ENCODE results near the gene C17orf107. TPM values are rescaled to one million over a fixed set of nuclear protein-coding genes. Genes with fewer than 3 reads are reported as not detected.

C17orf107 gene
- polyA plus RNA-seq, 1 donor (not counting 4 experiments of a cell fraction or from before 2014, with no cell fraction given): 0.33 TPM

DNA sequence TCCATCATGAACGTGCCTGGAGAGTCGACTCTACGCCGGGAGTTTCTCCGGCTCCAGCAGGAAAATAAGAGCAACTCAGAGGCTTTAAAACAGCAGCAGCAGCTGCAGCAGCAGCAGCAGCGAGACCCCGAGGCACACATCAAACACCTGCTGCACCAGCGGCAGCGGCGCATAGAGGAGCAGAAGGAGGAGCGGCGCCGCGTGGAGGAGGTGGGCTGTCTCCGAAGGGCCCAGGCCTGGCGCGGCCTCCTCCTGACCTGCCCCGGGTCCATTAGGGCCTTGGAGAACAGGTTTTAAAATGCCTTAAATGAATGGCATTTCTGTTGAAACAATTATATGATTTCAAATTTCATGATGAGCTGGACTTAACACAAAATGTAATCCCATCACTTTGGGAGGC lies 11.8 kb upstream of the C17orf107 start:
- no peak for DNase-seq (ENCODE audit: low read depth, low spot score)
- FAIRE-seq: no peak
- H3K9ac ChIP-seq (ENCODE audit: control insufficient read depth, extremely low read depth, insufficient read depth, low read length): no peak overlapping the region
- no peaks in the 10 kb centered on the region for H3K4me1 ChIP-seq (ENCODE audit: control insufficient read depth, extremely low read depth, insufficient read depth, low read length)
- no peaks in the 10 kb centered on the region for H3K9me1 ChIP-seq (ENCODE audit: control insufficient read depth, extremely low read depth, insufficient read depth, low read length)
- H2AFZ ChIP-seq (ENCODE audit: control insufficient read depth, low read length): no peak overlapping the region
- H3K79me2 ChIP-seq (ENCODE audit: control insufficient read depth, insufficient read depth, low read length): peaks cover 17% of the 10 kb centered on the region
- H3K27me3 ChIP-seq (ENCODE audit: control insufficient read depth, extremely low read depth, insufficient read depth, low read length): no peaks in the 10 kb centered on the region
- no peaks in the 10 kb centered on the region for H3K9me3 ChIP-seq (ENCODE audit: control insufficient read depth, low read depth, low read length)
- H4K20me1 ChIP-seq (ENCODE audit: control insufficient read depth, extremely low read depth, insufficient read depth, low read length): no peaks in the 10 kb centered on the region
- H3K4me2 ChIP-seq (ENCODE audit: control insufficient read depth, extremely low read depth, insufficient read depth, low read depth, low read length): no peak overlapping the region
- peaks cover 59 to 60% of the 10 kb centered on the region in 2 experiments for H3K36me3 ChIP-seq (ENCODE audit: control insufficient read depth in 2 of 2, extremely low read depth in 1 of 2, insufficient read depth in 2 of 2, low read length in 2 of 2)
- dilution Hi-C loops (cut with MboI; ENCODE audit: extremely low pct_ligation_motif_present, low sequenced_read_pairs): no loop called here
- no peak for TF ChIP-seq EZH2 (IDR thresholded peaks at IDR 0.05; ENCODE audit: low read length)
- TF ChIP-seq, protein P1, sequence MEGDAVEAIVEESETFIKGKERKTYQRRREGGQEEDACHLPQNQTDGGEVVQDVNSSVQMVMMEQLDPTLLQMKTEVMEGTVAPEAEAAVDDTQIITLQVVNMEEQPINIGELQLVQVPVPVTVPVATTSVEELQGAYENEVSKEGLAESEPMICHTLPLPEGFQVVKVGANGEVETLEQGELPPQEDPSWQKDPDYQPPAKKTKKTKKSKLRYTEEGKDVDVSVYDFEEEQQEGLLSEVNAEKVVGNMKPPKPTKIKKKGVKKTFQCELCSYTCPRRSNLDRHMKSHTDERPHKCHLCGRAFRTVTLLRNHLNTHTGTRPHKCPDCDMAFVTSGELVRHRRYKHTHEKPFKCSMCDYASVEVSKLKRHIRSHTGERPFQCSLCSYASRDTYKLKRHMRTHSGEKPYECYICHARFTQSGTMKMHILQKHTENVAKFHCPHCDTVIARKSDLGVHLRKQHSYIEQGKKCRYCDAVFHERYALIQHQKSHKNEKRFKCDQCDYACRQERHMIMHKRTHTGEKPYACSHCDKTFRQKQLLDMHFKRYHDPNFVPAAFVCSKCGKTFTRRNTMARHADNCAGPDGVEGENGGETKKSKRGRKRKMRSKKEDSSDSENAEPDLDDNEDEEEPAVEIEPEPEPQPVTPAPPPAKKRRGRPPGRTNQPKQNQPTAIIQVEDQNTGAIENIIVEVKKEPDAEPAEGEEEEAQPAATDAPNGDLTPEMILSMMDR (optimal IDR thresholded peaks at IDR 0.05 in 1 of 3, IDR thresholded peaks at IDR 0.05 in 1 of 3, conservative IDR thresholded peaks at IDR 0.05 in 1 of 3; ENCODE audit: extremely low read depth in 1 of 3, insufficient read depth in 2 of 3, low read length in 3 of 3): no peak
- H3K4me3 ChIP-seq (ENCODE audit: control insufficient read depth in 2 of 3, extremely low read depth in 1 of 3, insufficient read depth in 2 of 3, low read depth in 1 of 3, low read length in 3 of 3): no peak overlapping the region
- no peak overlapping the region for H3K27ac ChIP-seq (ENCODE audit: control insufficient read depth, insufficient read depth, low read length)

DNA sequence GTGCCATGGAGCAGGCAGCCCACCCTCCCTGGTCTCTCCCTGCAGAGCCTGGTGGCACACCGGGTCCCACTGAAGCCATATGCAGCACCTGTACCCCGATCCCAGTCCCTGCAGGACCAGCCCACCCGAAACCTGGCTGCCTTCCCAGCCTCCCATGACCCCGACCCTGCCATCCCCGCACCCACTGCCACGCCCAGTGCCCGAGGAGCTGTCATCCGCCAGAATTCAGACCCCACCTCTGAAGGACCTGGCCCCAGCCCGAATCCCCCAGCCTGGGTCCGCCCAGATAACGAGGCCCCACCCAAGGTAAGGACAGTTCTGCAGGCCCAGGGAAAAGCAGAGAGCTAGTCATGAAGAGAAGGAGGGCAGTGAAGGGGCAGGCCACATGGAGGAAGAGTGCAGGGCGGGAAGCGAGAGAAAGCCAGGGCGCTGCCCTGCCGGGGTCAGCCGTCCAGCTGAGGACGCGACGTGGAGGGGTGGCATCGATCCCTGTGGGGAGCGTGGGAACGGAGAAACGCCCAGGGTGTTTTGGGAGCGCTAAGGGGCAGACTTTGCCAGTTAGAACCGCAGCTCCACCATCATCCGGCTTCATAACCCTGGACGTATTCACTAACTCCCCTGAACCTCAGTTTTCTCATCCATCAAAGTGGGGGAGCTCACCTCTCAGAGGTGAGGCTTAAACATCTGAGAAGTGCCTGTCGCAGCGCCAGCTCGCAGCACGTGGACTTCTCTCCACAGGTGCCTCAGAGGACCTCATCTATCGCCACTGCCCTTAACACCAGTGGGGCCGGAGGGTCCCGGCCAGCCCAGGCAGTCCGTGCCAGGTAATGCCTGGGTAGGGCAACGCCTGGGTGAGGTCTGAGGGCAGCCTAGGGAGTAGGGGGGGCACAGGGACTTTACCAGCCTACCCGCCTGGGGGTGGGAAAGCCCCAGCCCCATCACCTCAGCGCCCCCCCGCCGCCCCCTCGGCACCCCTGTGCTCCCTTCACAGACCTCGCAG lies 7.6 kb upstream of the C17orf107 start:
- Histone ChIP-seq H3K4me3 (ENCODE audit: control insufficient read depth in 2 of 3, extremely low read depth in 1 of 3, insufficient read depth in 2 of 3, low read depth in 1 of 3, low read length in 3 of 3) (no peak overlapping the region), H3K4me2 (ENCODE audit: control insufficient read depth, extremely low read depth, insufficient read depth, low read depth, low read length) (no peak overlapping the region), H3K27me3 (ENCODE audit: control insufficient read depth, extremely low read depth, insufficient read depth, low read length) (no peaks in the 10 kb centered on the region), H3K36me3 (ENCODE audit: control insufficient read depth in 2 of 2, extremely low read depth in 1 of 2, insufficient read depth in 2 of 2, low read length in 2 of 2) (peaks cover 59 to 61% of the 10 kb centered on the region in 2 experiments), H3K9ac (ENCODE audit: control insufficient read depth, extremely low read depth, insufficient read depth, low read length) (no peak overlapping the region), H3K27ac (ENCODE audit: control insufficient read depth, insufficient read depth, low read length) (no peak overlapping the region), H3K4me1 (ENCODE audit: control insufficient read depth, extremely low read depth, insufficient read depth, low read length) (no peaks in the 10 kb centered on the region), H3K79me2 (ENCODE audit: control insufficient read depth, insufficient read depth, low read length) (no peaks in the 10 kb centered on the region), H3K9me3 (ENCODE audit: control insufficient read depth, low read depth, low read length) (no peaks in the 10 kb centered on the region), H4K20me1 (ENCODE audit: control insufficient read depth, extremely low read depth, insufficient read depth, low read length) (peaks cover 3% of the 10 kb centered on the region), H3K9me1 (ENCODE audit: control insufficient read depth, extremely low read depth, insufficient read depth, low read length) (no peaks in the 10 kb centered on the region), H2AFZ (ENCODE audit: control insufficient read depth, low read length) (no peak overlapping the region)
- DNase-seq (ENCODE audit: low read depth, low spot score) (no peak), FAIRE-seq (no peak)
- dilution Hi-C loops (cut with MboI; ENCODE audit: extremely low pct_ligation_motif_present, low sequenced_read_pairs): no loop called here
- no peak for TF ChIP-seq EZH2 (IDR thresholded peaks at IDR 0.05; ENCODE audit: low read length)

Data from keratinocyte (primary cell).